ENCODE measurements around the gene DCUN1D3.

DCUN1D3 gene

GRCh38 chr16:20918486-20919239 is 18.5 kb upstream of the DCUN1D3 start:
- no peak for DNase-seq (ENCODE audit: low spot score)

DNA sequence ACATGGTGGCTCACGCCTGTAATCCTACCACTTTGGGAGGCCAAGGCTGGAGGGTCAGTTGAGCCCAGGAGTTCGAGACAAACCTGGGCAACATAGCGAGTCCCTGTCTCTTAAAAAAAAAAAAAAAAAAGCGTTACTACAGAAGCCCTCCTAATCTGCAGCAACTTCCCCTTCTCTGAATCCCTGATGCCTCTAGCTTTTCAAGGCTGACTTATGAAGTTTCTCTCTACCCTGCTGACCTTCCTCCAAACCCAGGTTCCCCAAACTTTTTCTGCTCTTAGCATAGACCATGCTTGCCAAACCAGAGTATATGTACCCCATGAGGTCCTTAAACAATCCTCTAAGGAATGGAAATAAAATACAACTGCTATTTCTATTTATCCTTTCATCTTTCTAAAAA is 16.8 kb upstream of the DCUN1D3 start:
- no peak for DNase-seq (ENCODE audit: low spot score)

DNA sequence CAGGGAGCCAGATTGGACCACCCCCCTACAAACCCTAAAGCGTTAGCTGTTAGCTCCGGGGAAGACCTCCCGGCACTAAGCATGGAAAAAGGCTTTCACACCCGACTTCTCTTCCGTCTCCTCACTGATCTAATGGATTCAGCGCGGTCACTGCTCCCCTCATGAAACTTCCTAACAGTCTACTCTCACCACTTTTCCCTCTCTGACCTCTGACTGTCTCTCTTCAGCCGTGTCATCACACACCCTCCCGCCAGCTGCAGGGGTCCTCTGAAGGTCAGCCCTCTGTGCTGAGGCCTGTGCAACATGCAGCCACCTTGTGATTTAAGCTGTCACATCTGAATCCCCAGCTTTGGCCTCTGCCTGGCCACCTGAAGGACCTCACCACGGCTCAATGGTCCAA is 16.1 kb upstream of the DCUN1D3 start:
- DNase-seq (ENCODE audit: low spot score): no peak

- peak; percentile 80 for DNase-seq (ENCODE audit: low spot score)
Observed at GRCh38 chr16:20911361-20911760, 11.2 kb upstream of the DCUN1D3 start.

DNA sequence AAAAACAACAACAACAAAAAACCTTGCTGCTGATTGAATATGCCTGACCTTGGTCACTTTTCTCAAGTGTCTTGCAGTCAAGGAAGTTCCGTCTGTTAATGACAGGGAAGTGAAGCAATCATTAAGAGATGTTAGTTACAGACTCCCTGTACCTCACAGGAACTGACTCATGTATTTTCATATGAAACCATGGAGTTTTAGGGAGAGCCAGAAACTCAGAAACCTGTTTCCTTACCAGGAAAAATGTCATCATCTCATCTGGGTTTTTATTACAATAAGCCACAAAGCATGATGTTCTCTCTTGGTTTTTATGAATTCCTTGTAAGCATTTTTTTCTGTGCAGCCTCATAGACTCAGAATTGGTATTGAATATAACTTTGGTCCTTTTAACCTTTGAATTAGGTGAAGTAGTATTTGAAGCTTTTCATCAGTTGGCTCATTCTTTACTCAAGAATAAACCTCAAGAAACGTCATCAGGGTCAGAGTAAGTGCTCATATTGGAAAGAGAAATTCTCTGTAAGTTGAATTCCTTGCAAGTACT is 10.7 kb upstream of the DCUN1D3 start:
- DNase-seq (ENCODE audit: low spot score): peak; percentile 90

- peak; percentile 35 for DNase-seq (ENCODE audit: low spot score)
Observed at GRCh38 chr16:20906341-20907255, 6.4 kb upstream of the DCUN1D3 start.

- no peak for DNase-seq (ENCODE audit: low spot score)
Observed at GRCh38 chr16:20905576-20905975, 5.4 kb upstream of the DCUN1D3 start.

GRCh38 chr16:20904507-20905081 is 4.4 kb upstream of the DCUN1D3 start:
- no peak for DNase-seq (ENCODE audit: low spot score)

- no peak for DNase-seq (ENCODE audit: low spot score)
Observed at GRCh38 chr16:20903899-20904506, 3.8 kb upstream of the DCUN1D3 start.

GRCh38 chr16:20903116-20903898 is 3.1 kb upstream of the DCUN1D3 start:
- no peak for DNase-seq (ENCODE audit: low spot score)

DNA sequence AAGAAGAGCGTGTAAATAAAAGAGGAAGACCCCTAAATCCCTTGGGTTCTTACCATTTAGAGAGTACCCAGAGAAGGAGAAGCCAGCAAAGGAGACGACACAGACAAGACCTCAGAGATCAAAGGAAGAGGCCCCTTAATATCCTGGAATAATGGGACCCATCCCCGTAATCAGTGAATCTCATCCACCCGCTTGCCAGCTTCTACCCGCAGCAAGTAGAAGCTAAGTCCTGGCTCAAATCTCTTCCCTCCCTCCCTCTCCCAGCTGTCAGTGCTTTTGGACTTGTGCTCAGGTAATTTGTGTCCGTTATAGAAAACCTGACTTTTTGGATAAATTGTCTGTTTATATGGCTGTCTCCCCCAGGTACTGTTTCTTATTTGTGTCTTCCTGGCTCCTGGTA is 2.3 kb upstream of the DCUN1D3 start:
- no peak for DNase-seq (ENCODE audit: low spot score)

GRCh38 chr16:20901436-20902112 is 1.4 kb upstream of the DCUN1D3 start:
- peak; percentile 69 for DNase-seq (ENCODE audit: low spot score)

DNA sequence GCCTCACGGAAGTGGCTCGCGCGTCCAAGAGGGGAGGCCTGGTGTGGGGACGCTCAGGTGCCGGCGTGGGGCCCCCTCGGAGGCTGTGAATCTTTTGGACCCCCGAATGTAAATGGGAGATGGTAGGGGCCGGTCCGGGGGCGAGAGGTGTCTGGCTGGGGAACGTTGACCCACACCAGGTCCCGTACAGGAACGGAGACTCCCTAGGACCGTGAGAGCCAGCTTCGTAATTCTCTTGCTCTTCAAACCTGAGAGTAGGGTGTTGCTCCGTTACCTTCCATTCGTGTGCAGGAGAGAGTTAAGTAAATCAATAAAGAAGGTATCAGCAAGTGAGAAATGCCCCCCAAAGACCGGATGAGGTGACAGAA is 894 bp upstream of the DCUN1D3 start:
- no peak for DNase-seq (ENCODE audit: low spot score)

GRCh38 chr16:20899477-20900298 is 470 bp downstream of the DCUN1D3 start:
- no peak for DNase-seq (ENCODE audit: low spot score)

GRCh38 chr16:20899071-20899470 is 1.1 kb downstream of the DCUN1D3 start:
- peak; percentile 74 for DNase-seq (ENCODE audit: low spot score)

DNA sequence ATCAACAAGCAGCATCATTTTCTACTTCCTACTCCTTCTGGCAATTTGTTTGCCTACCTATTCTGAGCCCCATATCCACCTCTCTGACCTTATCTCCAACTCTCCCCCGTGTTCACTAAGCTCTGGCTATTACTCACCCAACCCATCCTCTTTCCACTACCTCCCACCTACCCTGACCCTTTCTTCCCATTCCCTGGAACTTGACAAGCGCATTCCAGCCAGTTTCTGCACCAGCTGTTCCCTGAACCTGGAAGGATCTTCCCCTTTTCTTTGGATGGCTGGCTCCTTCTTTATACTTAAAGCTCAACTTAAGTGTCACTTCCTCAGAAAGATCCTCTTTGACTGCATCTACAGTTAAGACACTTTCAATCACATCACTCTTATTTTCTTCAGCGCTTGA is 2.2 kb downstream of the DCUN1D3 start:
- DNase-seq (ENCODE audit: low spot score): no peak

DNA sequence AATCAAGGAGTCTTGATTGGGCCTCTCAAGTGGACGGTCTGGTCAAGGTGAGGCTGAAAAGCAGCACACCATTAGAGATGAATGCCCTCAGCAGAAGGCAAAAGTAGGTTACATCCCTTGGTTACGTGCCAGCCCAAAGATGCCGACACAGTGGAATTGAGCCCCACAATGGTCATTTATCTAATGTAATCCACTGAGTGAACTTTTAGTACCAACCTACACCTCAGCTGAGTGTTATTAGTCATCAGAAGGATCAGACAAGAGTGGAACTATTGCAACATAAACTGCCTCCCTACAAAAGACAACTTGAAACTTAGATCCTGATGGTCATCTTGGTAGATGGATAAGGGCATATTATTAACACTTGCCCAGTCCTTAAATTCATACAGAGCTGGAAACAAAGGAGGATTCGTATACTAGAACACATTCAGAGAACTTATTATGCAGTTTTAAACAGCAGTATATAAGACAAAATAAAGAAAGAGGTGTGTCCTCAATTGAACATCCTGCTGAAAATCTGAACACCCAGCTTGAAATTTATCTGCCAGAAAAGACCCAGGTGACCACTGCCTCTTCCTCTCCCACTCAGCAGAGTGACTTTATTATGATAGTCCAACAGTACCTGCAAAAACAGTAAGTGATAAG is 2.8 kb downstream of the DCUN1D3 start:
- DNase-seq (ENCODE audit: low spot score): peak; percentile 35

- no peak for DNase-seq (ENCODE audit: low spot score)
Observed at GRCh38 chr16:20894388-20894787, 5.8 kb downstream of the DCUN1D3 start.

GRCh38 chr16:20889625-20890275 is 10.4 kb downstream of the DCUN1D3 start:
- DNase-seq (ENCODE audit: low spot score): no peak
